ENCODE data around the gene DPPA3.
"Not testable (repeated sequence)": the region's sequence is repeated elsewhere in the genome, so short reads cannot be mapped to it uniquely, and the experiment has no call there.

Gene DPPA3

DNA sequence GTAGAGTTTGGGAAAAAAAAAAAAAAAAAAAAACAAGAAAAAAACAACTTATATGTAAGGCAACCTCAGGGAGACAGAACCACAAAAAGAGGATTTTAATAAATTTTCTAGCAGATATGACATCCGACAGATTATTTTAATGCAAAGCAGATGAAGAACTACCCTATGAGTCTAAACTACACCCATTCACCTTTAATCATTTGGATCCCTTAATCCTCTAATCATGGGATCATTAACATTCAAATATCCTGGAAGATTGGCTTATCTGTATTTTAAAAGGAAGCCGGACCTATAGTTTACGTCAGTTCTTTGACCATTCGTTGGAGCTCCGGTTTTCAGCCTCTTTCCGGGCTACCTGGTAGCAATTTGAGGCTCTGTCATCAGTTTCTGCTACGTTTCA, at the start of gene DPPA3:
Gene DPPA3, plus strand, starts transcription at position 301 of the 400 bp plus-strand sequence. CDS start 138 bp downstream, outside the sequence.
- no peak for DNase-seq

DNA sequence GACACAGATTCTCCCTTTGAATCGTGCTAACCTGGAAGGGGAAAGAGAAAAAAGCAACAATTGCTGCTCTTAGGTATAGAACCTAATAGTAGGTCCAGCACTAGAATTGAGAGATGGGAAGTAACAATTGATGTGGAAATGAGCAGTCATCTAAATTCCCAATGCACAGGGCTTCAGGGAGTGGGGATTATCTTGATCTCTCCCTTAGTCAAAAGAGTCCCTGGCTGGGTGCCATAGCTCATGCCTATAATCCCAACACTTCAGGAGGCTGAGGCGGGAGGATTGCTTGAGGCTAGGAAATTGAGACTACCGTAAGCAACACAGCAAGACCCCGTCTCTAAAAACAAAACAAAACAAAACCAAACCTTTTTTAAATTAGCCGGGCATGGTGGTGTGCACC, 49.5 kb upstream of the DPPA3 start:
- DNase-seq: no peak

DNA sequence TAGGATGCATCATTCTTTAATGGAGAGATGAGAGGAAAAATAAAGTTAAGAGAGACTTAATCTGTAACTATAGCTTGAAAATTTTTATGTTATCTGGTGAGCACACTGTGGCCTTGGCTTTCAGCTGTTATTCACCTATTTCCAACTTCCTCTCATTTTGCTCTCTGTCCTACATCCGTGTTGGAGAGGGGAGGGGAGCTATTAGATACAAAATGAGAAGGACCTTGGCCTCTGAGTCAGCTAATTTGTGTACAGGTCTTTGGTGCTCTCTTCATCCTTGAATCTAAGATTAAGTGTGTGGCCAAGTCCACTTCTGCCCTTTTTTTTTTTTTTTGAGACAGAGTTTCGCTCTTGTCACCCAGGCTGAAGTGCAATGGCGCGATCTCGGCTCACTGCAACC, 44.6 kb upstream of the DPPA3 start:
- DNase-seq: no peak

DNA sequence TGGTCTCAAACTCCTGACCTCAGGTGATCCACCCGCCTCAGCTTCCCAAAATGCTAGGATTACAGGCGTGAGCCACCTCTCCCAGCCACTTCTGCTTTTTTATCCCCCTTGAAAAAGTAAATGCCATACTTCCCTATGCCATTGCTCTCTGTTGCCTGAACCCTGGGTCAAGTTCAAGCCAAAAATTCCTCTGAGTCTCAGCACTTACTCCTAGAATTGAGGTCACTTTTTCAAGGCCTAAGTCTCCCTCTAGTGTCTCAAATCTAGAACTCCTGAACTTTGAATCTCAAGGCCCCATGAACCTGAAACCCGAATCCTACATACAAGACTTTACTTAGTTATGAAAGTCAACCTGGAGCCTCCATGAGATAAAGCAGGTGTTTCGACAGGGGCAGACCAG, 44.1 kb upstream of the DPPA3 start:
- DNase-seq: no peak

DNA sequence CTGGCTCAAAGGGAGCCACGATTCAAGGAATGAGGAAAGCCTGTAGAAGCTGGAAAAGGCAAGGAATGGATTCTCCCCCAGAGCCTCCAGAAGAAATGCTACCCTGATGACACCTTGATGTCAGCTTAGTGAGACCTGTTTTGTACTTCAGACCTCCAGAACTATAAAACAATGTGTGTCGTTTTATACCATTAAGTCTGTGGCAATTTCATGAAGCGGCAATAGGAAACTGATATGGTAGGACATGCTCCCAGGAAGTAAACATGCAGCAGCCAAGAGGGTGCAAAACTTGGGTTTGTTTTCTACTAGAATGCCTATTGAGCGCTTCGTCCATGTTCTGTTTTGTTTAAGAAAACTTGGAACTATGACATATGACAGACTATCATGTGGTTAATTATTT, 43.1 kb upstream of the DPPA3 start:
- no peak for DNase-seq

DNA sequence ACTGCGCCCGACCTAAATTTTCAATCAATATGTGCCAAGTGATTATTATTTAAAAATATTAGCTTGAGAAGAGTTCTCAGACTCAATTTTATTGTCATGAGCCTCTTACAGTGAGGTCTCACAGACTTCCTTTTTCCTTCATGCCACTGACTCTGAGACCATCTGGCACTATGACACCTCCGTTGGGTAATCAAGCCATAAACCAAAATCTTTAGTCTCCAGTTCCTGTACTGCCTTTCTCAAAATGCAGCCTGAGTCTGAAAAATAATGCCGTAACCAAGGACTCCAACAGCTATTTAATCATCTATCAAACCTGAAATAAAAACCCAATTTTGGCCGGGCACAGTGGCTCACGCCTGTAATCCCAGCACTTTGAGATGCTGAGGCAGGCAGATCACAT, 35.8 kb upstream of the DPPA3 start:
- DNase-seq: not testable (repeated sequence)

DNA sequence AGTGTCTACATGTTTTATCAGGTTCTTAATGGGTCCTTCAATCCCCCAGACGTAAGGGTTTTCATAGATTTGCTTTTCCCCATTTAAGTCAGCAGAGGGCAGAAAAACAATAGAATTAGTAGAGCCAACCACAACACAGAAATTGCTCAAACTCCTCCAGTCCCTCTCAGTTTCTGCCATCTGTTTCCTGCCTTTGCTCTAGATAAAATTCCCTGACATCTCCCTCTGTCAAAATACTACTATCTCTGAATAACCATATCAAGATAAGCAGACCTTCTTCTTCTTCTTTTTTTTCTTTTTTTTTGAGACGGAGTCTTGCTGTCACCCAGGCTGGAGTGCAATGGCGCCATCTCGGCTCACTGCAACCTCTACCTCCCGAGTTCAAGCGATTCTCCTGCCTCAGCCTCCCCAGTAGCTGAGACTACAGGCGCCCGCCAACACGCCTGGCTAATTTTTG, 33.8 kb upstream of the DPPA3 start:
- DNase-seq: not testable (repeated sequence)

DNA sequence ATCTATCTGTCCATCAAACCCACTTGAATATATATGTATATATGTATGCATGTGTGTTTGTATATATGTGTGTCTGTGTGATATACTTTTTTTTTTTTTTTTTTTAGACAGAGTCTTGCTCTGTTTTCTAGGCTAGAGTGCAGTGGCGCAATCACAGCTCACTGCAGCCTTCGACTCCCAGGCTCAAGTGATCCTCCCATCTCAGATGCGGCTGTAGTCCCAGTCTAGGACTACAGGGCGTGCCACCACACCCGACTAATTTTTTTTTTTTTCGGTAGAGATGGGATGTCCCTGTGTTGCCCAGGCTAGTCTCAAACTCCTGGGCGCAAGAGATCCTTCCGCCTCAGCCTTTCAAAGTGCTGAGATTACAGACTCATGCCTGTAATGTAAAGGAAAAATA, 32.5 kb upstream of the DPPA3 start:
- DNase-seq: no peak

DNA sequence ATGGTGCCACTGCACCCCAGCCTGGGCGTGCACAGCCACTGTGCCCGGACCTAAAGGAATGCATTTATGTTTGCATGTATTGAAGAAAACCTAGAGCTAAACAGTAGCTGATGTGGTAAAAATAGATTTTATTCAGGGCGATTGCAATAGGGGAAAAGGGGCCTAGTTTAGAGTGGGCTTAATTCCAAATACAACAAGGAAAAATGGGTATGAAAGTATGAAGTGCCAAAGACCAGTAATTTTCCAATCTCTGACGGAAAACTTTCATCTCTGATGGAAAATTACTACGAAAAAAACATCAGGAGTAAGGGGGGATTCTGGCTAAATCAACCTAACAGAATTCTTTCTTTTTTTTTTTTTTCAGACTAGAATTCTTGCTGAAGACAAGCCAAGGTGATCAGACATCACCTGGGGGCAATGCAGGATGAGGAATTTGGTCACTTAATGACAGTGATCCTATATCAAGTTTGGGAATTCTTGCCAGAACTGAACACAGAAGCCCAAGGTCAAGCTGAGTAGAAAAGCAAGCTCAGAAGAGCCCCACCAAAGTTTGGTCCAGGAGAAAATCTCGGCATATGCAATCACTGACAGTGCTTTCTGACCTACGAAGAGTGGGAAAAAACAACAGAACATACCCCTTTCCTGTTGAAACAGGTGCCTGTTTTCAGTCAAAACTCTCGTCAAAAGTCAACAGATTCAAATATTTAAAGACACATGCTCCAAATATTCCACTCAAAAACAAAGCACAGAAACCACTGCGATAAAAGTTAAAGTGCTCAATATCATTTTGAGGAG, 31.8 kb upstream of the DPPA3 start:
- DNase-seq: no peak

DNA sequence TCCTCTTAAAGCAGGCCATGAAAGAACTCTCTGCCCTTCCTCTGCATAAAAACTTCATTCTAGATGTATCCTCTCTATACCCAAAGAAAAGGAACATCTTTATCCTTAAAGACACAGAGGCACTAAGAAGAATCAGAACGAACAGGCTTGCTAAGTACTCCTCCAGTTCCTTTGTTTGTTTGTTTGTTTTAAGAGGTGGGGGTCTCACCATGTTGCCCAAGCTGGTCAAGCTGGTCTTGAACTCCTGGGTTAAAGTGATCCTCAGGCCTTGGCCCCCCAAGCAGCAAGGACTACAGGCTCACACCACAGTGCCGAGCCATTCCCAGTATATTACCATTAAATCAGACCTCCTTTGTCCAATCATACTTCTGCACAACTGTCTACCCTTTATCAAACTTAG, 29.7 kb upstream of the DPPA3 start:
- DNase-seq: no peak

DNA sequence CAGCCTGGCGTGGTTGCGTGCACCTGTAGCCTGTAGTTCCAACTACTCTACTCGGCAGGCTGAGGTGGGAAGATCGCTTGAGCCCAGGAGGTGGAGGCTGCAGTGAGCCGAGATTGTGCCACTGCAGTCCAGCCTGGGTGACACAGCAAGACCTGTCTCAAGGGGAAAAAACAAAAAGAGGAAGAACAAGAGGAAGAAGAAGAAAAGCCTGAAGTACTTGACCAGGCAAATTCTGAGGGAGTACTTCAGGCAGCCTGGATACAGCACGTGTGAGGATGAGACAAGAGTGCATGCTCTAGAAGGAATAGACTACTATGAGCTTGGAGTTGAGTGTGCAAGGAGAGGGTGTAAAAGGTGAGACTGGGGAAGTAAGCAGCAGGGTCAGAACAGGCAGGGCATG, 17.4 kb upstream of the DPPA3 start:
- no peak for DNase-seq

DNA sequence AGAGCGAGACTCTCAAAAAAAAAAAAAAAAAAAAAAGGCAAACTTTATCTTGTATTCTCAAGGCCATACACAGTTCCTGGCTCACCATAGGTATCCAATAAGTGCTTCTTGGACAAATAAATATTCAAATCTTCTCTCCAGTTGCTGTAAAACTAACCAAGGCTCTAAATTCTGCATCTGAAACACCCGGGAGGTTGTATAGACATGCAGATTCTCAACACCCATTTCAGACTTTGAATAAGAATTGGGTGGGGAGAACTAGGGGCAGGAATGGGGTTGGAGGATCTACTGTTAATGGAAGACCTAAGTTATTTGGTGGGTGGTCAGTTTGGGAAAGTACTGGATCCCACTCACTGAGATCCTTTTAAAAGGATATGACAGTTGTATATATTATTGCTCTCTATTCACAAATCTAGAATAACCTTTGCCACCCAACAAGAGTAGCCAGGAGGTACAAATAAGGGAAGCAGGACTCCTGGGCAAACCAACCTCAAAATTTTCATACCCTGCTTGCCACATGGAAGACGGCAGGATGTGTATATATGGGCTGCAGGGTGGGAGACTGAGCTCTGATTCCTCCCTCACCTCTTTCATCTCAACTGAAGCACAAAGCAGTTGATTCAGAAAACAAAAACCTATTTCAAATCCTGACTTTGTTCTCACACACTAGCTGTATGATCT, 16.5 kb upstream of the DPPA3 start:
- DNase-seq: no peak

DNA sequence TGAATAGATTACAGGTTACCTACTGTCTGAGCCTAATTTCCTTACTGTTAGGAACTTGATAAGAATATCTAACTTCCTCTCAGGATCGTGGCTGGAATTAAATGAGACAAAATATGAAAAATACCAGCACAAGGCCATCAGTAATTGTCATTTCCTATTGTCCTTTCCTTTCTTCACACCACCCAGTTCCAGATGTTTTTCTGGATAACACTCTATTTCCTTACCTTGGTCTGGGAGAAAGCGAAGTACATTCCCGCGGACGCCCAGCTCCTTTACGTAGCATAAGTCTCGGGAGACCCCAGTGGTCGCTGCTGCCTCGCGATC, 16.0 kb upstream of the DPPA3 start:
- no peak for DNase-seq

DNA sequence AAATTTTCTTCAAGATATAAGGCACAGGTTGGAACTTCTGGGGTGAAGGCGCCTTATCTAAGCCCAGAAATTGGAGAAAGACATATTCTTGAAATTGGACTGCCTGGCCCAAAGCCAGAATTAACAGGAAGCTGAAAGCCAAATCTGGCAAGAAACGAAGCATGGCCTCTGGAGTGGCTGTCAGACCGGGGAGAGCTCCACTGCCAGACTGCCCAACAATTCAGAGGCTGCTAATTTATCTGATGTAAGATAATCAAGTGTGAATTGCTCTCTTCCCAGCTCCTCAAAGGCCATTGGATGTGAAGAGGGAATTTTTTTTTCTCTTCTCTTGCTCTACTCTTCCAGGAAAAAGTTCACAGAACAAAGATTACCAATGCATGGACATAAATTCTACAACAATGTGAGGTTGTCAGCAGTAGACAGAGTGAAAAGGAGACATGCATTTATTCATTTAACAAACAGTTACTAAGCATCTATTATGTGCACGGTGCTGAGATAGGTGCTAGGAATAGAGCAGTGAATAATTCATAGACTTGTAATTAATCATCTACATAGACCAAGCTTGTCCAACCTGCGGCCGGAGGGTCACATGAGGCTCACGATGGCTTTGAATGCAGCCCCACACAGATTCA, 15.6 kb upstream of the DPPA3 start, which contains the start of gene GDF3:
Gene GDF3, minus strand, starts transcription at position 210 of the 632 bp plus-strand sequence. Its CDS starts 47 bp downstream, at position 163.
- no peak for DNase-seq

DNA sequence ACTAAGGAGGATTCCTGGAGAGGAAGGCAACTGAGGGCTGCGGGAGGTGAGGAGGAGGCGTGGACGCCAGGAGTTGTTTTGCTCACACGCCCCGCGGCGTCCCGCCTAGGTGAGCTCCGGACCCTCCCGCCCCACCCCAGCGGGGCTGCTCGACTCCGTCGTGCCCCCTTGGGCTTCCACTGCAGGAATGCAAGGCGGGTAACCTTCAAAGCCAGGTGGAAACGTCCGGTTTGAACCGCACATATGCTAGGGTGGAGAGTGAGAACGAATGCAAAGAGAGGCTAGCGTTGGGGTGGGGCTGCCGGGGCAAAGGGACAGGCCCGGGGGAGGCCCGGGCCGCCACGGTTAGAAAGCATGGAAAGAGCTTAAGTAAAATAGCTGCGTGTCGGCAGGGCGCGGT, 5.4 kb upstream of the DPPA3 start:
- no peak for DNase-seq

DNA sequence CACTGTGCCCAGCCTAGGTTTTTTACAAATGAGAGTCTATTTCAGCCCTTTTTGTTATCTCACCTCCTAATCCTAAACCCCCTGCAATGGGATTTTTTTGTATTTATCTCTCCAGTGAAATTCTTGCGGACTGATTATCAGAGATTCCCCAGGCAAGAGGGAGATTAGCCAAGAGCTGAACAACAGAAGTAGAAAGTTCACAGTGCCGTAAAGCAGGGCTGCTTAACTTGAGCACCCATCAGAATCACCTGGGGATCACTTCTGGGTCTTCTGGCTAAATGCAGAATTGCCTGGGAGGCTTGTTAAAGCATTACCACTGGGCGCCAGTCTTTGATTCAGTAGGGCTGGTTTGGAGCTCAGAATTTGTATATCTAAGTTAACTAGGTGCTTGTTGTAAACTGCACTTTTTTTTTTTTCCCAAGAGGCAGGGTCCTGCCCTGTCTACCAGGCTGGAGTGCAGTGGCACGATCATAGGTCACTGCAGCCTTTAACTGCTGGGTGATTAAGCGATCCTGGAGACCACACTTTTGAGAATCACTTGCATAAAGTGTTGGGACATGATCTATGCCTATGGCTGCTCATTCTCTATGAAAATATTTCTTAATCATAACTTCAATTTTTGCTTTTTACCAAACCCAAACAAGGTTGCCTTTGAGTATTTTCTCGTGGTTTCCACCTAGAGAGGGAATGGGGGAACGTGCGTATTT, 1.1 kb upstream of the DPPA3 start:
- DNase-seq: no peak

DNA sequence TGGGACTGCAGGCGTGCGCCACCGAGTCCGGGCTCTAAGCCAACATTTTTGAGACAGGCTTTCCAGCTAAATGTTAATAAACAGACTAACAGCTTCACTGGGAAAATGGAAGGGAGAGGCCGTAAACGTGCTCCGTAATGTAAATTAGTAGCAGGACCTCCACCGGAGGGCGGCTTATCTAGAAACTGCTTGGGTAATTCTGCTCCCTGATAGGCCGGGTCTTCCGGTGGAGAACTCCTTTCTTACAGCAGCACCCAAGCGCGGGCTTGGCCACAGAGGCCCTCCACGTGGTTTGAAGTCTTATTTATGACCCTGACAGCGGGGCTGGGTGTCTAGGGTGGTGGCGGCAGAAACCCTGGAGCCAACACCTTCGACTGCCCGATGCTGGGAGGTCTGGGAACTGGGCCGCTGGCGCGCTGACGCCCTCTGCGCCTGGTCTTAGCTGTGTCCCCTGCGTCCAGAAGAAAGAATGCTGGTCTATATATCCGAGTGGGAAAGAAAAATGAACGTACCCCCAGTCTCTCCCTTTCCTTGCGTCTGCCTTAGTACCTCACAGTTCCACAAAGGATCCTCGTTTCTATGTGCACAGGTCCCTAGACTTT, 1.7 kb downstream of the DPPA3 start:
- DNase-seq: no peak

DNA sequence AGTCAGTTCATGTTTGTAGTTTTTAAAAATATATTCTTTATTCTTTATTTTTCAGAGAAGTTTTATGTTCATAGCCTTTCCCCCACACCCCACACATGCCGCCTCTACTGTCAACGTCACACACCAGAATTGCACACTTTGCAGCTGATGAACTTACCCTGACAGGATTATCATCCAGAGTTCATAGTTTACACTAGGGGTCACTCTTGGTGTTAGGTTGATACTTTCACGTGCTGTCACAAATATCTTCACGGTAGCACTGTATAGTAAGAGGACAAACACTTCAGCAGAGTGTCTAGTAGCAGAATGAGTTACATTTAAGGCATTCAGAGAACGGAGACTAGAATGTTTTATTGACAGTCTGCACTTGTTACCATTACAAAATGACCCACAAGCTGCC, 5.1 kb downstream of the DPPA3 start:
- no peak for DNase-seq

DNA sequence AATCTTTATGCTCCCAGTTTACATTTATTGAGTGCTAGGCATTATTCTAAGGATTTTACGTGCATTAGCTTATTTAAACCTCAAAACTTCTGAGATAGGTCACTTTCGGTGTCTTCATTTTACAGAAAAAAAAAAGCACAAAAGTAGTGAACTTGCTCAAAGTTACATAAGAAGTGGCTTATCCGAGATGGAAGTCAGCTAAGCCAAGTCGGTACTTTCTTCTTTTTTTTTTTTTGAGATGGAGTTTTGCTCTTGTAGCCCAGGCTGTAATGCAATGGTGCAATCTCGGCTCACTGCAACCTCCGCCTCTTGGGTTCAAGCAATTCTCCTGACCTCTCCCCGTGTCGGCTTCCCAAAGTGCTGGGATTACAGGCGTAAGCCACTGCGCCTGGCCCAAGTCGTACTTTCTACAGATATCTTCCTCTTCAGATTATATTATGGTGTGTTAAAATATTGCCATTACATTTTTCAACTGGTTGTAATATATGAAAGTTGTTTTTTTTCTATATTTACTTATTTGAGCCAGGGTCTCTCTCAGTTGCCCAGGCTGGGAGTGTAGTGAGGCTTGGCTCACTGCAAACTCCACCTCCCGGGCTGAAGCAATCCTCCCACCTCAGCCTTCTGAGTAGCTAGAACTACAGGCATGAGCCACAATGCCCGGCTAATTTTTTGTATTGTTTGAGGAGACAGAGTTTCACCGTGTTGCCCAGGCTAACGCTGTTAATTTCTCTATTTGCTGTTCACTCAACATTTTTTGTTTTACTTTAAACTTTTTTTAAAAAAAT, 8.9 kb downstream of the DPPA3 start:
- no peak for DNase-seq

DNA sequence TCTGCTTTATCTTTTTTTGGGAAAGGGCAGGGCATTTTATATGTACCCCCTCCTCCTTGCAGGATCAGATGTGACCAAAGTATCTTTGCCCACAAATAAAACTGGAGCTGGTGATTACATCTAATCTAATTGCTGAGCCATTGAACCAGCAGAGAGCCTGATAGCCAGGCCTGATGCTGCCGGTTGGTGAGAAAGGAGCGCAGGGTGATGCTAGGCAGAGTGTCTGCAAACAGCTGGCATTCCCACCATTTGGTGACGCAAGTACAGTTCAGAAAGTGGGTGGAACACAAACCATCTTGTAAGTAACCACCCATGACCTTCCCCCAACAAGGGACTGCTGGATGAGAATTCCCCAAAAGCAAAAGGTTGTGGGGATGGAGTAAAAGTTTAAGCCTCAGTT, 12.7 kb downstream of the DPPA3 start:
- DNase-seq: no peak

DNA sequence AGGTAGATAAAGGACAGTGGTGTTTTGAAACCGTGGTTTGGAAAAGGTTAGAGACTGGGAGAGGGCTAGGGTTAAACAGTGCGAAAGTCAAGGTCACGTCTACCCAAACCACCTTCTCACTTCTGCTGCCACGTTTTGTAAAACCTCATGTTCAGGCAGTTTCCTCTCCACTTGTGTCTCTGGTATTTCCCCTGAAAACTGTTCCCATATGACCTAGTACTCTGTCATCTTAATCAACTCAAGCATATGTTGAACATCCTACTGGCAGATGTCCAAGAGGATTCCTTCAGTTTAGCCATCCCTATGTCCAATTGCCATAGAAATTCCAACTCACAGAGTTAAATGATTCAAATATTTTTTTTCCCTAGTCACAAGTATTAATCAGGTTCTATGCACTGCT, 18.5 kb downstream of the DPPA3 start:
- no peak for DNase-seq

DNA sequence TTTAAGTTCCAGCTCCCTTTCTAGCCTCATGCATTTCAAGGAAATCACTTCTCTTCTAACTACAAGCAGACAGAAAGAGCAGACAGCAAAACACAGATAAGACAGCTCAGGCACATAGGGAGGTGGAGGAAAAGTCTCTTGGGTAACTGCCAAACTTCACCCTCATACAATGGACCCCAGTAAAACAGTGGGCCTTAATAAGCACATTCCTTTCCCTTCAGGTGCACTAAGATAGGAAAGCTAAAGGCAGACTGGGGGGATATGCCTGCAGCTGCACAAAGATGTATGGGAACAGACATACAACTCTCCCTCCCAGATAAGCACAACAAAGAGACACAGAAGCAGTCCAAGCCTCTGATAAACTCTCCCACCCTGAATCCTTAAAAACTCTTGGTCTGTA, 19.8 kb downstream of the DPPA3 start:
- DNase-seq: not testable (repeated sequence)

Measured in C1 segment of cervical spinal cord (tissue), 14 donors.